Loucy (cell line): Measurements from ENCODE around the gene C16orf89.

Experiments
- EZH2phosphoT487 ChIP-seq: fragments of 200-600 bp; IDR thresholded peaks from 2 replicates; pipeline ENCODE4 v1.6.1; 2018; ENCODE audit warnings: antibody characterized with exemption, mild to moderate bottlenecking, moderate library complexity, borderline replicate concordance
- TF ChIP-seq, protein P1 (sequence below): fragments of 200-600 bp; sonication (generic); conservative IDR thresholded peaks from 2 replicates; pipeline ENCODE4 v1.5.1; 2014; ENCODE audit warnings: mild to moderate bottlenecking, antibody characterized with exemption, low read length

- TF ChIP-seq, protein P1, sequence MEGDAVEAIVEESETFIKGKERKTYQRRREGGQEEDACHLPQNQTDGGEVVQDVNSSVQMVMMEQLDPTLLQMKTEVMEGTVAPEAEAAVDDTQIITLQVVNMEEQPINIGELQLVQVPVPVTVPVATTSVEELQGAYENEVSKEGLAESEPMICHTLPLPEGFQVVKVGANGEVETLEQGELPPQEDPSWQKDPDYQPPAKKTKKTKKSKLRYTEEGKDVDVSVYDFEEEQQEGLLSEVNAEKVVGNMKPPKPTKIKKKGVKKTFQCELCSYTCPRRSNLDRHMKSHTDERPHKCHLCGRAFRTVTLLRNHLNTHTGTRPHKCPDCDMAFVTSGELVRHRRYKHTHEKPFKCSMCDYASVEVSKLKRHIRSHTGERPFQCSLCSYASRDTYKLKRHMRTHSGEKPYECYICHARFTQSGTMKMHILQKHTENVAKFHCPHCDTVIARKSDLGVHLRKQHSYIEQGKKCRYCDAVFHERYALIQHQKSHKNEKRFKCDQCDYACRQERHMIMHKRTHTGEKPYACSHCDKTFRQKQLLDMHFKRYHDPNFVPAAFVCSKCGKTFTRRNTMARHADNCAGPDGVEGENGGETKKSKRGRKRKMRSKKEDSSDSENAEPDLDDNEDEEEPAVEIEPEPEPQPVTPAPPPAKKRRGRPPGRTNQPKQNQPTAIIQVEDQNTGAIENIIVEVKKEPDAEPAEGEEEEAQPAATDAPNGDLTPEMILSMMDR, result no peak
- no peak for TF ChIP-seq EZH2phosphoT487
Measured at GRCh38 chr16:5030251-5030870, 35.4 kb downstream of the C16orf89 start.
